ENCODE measurements around the gene TEAD3.
A peak's percentile ranks its signal among the peaks of the same experiment; 100 is the strongest.

- TF ChIP-seq BACH1 (IDR thresholded peaks at IDR 0.05; ENCODE audit: borderline replicate concordance) (no peak), EZH2 (IDR thresholded peaks at IDR 0.05; ENCODE audit: borderline replicate concordance, control insufficient read depth, low read depth, low read length) (no peak), CTCF (IDR thresholded peaks at IDR 0.05 in 2 of 3, conservative IDR thresholded peaks at IDR 0.05 in 1 of 3; ENCODE audit: control insufficient read depth in 2 of 3, extremely low read depth in 1 of 3, insufficient read depth in 1 of 3, low read depth in 3 of 3, low read length in 3 of 3) (no peak), POLR2AphosphoS2 (IDR thresholded peaks at IDR 0.05; ENCODE audit: low read depth, low read length) (0 out of 2 replicates have a peak, but pooled peaks have one; percentile 8), TAF1 (IDR thresholded peaks at IDR 0.05; ENCODE audit: borderline replicate concordance, low read depth, low read length) (no peak)
These were observed 26.9 kb downstream of the TEAD3 start for GRCh38 chr6:35469751-35470662.

Data from GM12878 (cell line).